OCI-LY7 (cell line): ENCODE measurements around the gene DGKQ. TPM values are rescaled to one million over a fixed set of nuclear protein-coding genes. Genes with fewer than 3 reads are reported as not detected.

Source experiments
- BruUV-seq: library from RNA; stranded (reverse); fragments of 400-500 nt; replicated peaks from 2 replicates; lab custom pipeline; 2021; lab: Mats Ljungman, UMichigan
- CTCF ChIA-PET: fragments of 300-600 bp; sonication (Branson Sonifier 250); formaldehyde crosslinking; loops from one replicate; lab custom pipeline; 2022; ENCODE audit warnings: antibody characterized with exemption; ENCODE audit not compliant: unreplicated experiment; lab: Charles Lee
- POLR2A ChIA-PET: fragments of 300-600 bp; sonication (Branson Sonifier 250); formaldehyde crosslinking; loops from one replicate; lab custom pipeline; 2022; ENCODE audit warnings: antibody characterized with exemption; lab: Charles Lee
- DNase-seq: peaks from one replicate; pipeline ENCODE4 v3.0.0-alpha.2; 2015; ENCODE audit warnings: low spot score
- H2AFZ ChIP-seq: fragments of 200-600 bp; sonication (generic), shearing (Covaris generic); 2 replicates; pipeline ENCODE4 v1.6.1; 2014; ENCODE audit warnings: mild to moderate bottlenecking, antibody characterized with exemption, low read length, moderate library complexity
- H3K27ac ChIP-seq: fragments of 200-600 bp; sonication (generic); 2 replicates; pipeline ENCODE4 v1.5.1; 2014; ENCODE audit warnings: mixed run types, low read depth, mild to moderate bottlenecking, moderate library complexity, low read length, inconsistent platforms; ENCODE audit not compliant: poor library complexity, severe bottlenecking
- H3K36me3 ChIP-seq: fragments of 200-600 bp; sonication (generic); 2 replicates; pipeline ENCODE4 v1.6.1; 2014; ENCODE audit warnings: mild to moderate bottlenecking, antibody characterized with exemption, low read length, moderate library complexity, mixed read lengths; ENCODE audit not compliant: insufficient read depth
- H3K4me1 ChIP-seq: fragments of 200-600 bp; sonication (generic); 2 replicates; pipeline ENCODE4 v1.5.1; 2014; ENCODE audit warnings: mild to moderate bottlenecking, low read length; ENCODE audit not compliant: insufficient read depth, poor library complexity, severe bottlenecking
- H3K4me2 ChIP-seq: fragments of 200-600 bp; sonication (generic); 2 replicates; pipeline ENCODE4 v1.6.1; 2014; ENCODE audit warnings: mild to moderate bottlenecking, low read length
- H3K4me3 ChIP-seq: fragments of 200-600 bp; sonication (generic); 2 replicates; pipeline ENCODE4 v1.5.1; 2014; ENCODE audit warnings: mild to moderate bottlenecking, low read depth, low read length; ENCODE audit not compliant: poor library complexity, severe bottlenecking
- H3K79me2 ChIP-seq: fragments of 200-600 bp; sonication (generic); 2 replicates; pipeline ENCODE4 v1.6.1; 2016; ENCODE audit warnings: low read depth, mild to moderate bottlenecking, low read length, moderate library complexity, mixed read lengths; ENCODE audit not compliant: insufficient read depth
- H3K9me2 ChIP-seq: fragments of 200-600 bp; sonication (generic); 2 replicates; pipeline ENCODE4 v1.6.1; 2016; ENCODE audit warnings: mild to moderate bottlenecking, low read length, mixed read lengths; ENCODE audit not compliant: insufficient read depth
- H3K9me3 ChIP-seq: fragments of 200-600 bp; sonication (generic); 2 replicates; pipeline ENCODE4 v1.6.1; 2014; ENCODE audit warnings: mild to moderate bottlenecking, mixed run types, low read length, mixed read lengths
- H4K20me1 ChIP-seq: fragments of 200-600 bp; sonication (generic); 2 replicates; pipeline ENCODE4 v1.6.1; 2014; ENCODE audit warnings: mild to moderate bottlenecking, antibody characterized with exemption, low read length, moderate library complexity, mixed read lengths; ENCODE audit not compliant: insufficient read depth
- CTCF ChIP-seq: fragments of 200-600 bp; sonication (generic); conservative IDR thresholded peaks from 2 replicates; pipeline ENCODE4 v1.5.1; 2014; ENCODE audit warnings: mild to moderate bottlenecking, antibody characterized with exemption, low read length, moderate library complexity, mixed read lengths
- EZH2phosphoT487 ChIP-seq: fragments of 200-600 bp; sonication (generic); IDR thresholded peaks from 2 replicates; pipeline ENCODE4 v1.6.1; 2018; ENCODE audit warnings: low read depth, borderline replicate concordance, mild to moderate bottlenecking, mixed run types, antibody characterized with exemption, low read length, moderate library complexity, mixed read lengths
- intact Hi-C: fragments of 100-400 bp; cut with micrococcal nuclease; formaldehyde crosslinking; loops from one replicate; pipeline ENCODE4 v1.10.0; 2022; ENCODE audit not compliant: unreplicated experiment
- total RNA-seq, 2 experiments: library from RNA; depleted of rRNA in 1 of 2; stranded (reverse); fragments of >200 nt in 1 of 2; shearing (Covaris generic) in 1 of 2; gene quantifications; 2 replicates each; pipeline ENCODE4 v1.2.3, GENCODE V29; 2014 to 2022

DGKQ gene
- total RNA-seq, 2 experiments from 2014 or later, result 11.3 to 15.2 TPM

GRCh38 chr4:993111-994029, 20.0 kb upstream of the DGKQ start, which contains the start of gene SLC26A1:
SLC26A1 (minus strand) TSS chr4:993404; CDS start chr4:991703, 1,701 bp downstream.
- no TSS peak for BruUV-seq
- CTCF ChIA-PET, result no interaction called here
- intact Hi-C loops, result no loop called here
- TF ChIP-seq CTCF, result no peak
- TF ChIP-seq EZH2phosphoT487, result no peak
- POLR2A ChIA-PET, result no interaction called here
- H3K79me2 ChIP-seq, result no peaks in the 10 kb centered on the region
- H3K4me3 ChIP-seq, result no peak within 1 kb of the TSS
- H3K9me2 ChIP-seq, result no peaks in the 10 kb centered on the region
- H3K36me3 ChIP-seq, result no peaks in the 10 kb centered on the region
- H3K9me3 ChIP-seq, result no peaks in the 10 kb centered on the region
- H3K27ac ChIP-seq, result no peak within 1 kb of the TSS
- H4K20me1 ChIP-seq, result no peaks in the 10 kb centered on the region
- no peaks in the 10 kb centered on the region for H3K4me1 ChIP-seq
- DNase-seq, result no peak
- H2AFZ ChIP-seq, result no peak within 1 kb of the TSS
- H3K4me2 ChIP-seq, result no peak within 1 kb of the TSS

- Histone ChIP-seq H3K4me3 (no peak overlapping the region), H3K79me2 (no peaks in the 10 kb centered on the region), H2AFZ (no peak overlapping the region), H3K9me3 (no peaks in the 10 kb centered on the region), H3K27ac (no peak overlapping the region), H3K36me3 (no peaks in the 10 kb centered on the region), H3K4me1 (no peaks in the 10 kb centered on the region), H3K9me2 (no peaks in the 10 kb centered on the region), H3K4me2 (no peak overlapping the region), H4K20me1 (no peaks in the 10 kb centered on the region)
- TF ChIP-seq CTCF (no peak), EZH2phosphoT487 (no peak)
- ChIA-PET POLR2A (no interaction called here), CTCF (no interaction called here)
- DNase-seq, result no peak
- intact Hi-C loops, result no loop called here
- BruUV-seq, result no TSS peak
Observed at GRCh38 chr4:992297-993110, 19.1 kb upstream of the DGKQ start.
